Measurements from ENCODE around the gene ZNF710.

The ZNF710 gene

DNA sequence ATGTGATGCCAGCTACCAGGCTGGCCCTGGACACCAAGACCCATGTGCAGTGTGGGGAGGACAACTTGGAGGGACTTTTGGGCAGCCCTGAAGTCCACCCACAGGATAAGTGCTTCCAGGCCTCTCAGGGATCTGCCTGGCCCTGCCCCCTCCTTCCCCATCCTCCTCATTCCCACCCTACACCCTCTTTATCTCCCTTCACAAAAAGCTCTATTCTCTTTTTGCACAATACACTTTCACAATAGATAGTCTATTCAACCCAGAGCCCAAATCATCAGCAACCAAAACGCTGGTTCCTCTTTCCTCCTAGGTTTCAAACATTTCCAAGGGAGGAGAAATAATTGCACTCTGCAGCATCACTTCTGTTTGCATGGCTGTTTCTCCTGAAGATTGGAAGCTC is 7.8 kb upstream of the ZNF710 start:
- in situ Hi-C loops (cut with MboI; ENCODE audit: low sequenced_read_pairs) = no loop called here

GRCh38 chr15:89997079-89997478 is 4.0 kb upstream of the ZNF710 start:
- in situ Hi-C loops (cut with MboI; ENCODE audit: low sequenced_read_pairs) = no loop called here

GRCh38 chr15:89998141-89998661 is 2.9 kb upstream of the ZNF710 start:
- in situ Hi-C loops (cut with MboI; ENCODE audit: low sequenced_read_pairs) = no loop called here

DNA sequence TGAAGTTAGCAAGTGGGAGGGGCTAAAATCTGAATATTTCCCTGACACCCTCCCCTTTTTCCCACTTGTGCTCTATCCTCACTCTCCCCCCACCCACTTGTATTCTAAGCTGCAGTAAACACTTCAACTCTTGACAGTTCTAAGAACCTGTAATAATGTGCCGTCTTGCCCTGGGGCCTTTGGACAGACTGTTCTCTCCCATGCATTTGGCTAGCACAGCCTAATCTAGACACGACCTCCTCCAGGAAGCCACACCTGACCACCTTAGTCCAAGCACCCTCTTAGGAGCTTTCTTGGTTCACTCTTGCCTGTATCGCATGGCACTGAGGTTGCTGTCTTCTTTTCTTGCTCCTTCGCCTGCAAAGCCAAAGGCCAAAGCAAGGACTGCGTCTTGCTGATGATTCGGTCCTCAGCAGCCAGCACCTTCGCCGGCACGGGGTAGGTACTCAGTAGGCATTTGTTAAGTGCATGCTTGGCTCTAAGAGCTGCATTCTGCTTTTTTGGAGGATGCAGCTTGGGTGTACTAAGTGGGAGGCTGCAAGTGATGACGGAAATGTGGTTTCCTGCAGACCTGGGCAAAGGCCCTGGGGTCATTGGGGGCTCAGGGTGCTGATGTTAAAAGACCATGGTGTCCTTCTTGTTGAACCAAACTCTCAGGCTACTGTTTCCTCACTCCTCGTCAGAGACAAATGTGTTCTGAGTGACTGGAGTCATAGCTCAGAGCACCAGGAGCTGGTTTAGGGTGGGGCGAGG is 2.0 kb upstream of the ZNF710 start:
- in situ Hi-C loops (cut with MboI; ENCODE audit: low sequenced_read_pairs) = no loop called here

DNA sequence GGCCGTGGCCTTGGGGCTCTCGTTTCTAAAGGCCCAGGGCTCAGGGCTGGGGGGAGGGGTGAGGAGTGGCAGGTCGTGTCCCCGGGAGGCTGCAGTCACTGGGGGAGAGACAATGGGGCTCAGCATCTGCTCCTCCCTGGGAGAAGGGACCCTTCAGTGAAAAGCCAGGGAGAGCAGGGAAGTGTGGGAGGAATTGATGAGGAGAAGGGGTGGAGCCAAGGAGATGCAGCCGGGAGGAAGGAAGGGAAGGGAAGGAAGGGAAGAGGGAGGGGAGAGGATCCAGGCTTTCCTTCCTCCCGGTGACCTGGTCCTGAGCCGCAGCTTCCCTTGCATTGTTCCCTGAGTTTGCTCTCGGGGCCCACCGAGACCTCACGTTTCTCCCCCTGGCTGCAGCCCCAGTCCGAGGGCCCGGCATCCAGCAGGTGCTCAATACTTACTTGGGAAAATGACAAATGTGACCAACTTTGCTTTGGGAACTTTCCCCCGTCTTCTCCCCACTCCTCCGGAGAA is 1.4 kb upstream of the ZNF710 start:
- in situ Hi-C loops (cut with MboI; ENCODE audit: low sequenced_read_pairs) = no loop called here

- in situ Hi-C loops (cut with MboI; ENCODE audit: low sequenced_read_pairs) = no loop called here
Measured at GRCh38 chr15:90000186-90001001, 730 bp upstream of the ZNF710 start.

DNA sequence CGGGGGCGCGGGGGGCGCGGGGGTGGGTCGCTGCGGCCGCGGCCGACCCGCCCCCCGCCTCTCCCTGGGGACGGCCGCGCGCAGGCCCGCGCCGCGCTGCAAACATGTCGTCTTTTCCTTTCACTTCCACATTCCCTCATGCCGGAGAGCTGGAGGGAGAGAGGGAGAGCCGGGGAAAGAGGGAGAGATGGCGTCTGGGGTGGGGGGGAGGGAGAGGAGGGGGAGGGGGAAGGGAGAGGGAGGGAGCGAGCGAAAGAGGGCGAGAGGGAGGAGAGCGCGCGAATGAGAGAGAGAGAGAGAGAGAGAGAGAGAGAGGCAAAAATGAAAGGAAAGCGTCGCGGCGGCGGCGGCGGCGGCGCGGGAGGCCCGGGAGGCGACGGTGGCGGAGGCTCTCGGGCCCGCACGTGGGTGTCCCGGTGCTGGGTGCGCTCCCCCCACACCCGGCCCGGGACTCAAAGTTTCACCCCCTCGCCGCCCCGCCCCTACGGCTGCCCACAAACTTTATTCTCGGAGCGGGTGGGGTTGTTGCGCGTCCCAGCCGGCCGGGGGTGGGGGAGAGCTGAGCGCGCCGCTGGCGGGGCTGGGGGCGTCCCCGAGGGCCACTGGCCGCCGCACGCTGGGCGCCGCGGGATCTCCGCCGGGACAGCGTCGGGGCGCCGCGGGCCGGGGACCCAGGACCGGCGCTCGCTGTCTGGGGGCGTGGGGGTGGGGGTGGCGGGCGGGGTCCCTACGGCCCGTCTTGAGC is 731 bp downstream of the ZNF710 start:
- in situ Hi-C loops (cut with MboI; ENCODE audit: low sequenced_read_pairs) = no loop called here

DNA sequence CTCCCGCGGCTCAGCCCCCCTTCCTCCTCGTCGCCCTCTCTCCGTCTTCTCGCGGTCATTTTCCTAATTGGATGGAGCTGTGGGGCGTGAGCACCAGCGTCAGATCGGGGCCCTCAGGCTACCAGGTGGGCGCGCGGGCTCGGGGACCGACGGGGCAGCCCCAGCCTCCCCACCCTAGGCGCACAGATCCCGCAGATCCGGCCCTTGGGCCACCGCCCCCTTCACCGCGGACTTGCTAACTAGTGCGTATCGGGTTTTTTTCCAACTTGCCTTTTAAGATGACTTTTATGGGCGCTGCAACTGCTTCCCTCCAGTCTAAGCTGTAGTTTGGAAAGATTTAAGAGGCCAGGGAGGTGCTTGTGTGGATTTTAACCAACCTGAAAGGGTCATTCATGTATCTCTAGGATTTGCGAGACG is 1.3 kb downstream of the ZNF710 start:
- in situ Hi-C loops (cut with MboI; ENCODE audit: low sequenced_read_pairs) = no loop called here

GRCh38 chr15:90003736-90004135 is 2.6 kb downstream of the ZNF710 start:
- in situ Hi-C loops (cut with MboI; ENCODE audit: low sequenced_read_pairs) = no loop called here

DNA sequence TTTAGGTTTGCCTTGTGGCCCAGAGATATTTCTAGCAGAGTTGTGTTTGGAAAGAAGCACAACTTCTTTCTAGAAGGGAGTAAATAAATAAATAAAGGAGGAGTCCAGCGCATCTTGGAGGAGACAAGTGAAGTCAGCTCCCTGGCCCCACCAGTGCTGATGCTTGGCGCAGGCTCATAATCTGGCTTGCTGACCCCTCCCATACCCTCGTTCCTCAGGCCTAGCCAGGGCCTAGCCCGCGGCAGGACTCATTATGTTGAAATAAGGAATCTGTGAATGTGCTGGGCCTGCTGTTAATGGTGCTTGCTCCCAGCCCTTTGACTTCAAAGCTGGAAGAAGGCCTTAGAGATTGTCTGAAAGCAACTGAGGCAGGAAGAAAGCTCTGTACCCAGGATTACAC is 3.1 kb downstream of the ZNF710 start:
- in situ Hi-C loops (cut with MboI; ENCODE audit: low sequenced_read_pairs) = no loop called here

DNA sequence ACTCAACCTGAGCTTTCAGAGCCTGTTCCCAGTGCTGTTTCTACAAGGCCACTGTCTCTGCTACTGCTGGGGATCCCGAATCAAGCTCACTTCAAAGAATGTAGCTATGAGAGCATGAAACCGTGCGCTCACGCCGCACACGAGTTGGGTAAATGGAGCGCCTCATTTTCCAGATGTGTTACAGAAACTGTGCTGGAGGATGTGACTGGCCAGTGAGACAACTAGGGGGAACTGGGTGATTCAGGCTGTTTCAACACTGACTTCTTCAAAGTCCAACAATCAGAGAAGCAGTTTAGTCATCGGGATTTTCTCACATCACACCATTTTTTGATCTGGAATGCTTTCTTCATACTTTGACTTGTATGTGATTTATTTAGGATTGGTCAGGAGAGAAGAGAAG is 3.5 kb downstream of the ZNF710 start:
- in situ Hi-C loops (cut with MboI; ENCODE audit: low sequenced_read_pairs) = no loop called here

- in situ Hi-C loops (cut with MboI; ENCODE audit: low sequenced_read_pairs) = no loop called here
Measured at GRCh38 chr15:90006217-90007075, 5.3 kb downstream of the ZNF710 start.

DNA sequence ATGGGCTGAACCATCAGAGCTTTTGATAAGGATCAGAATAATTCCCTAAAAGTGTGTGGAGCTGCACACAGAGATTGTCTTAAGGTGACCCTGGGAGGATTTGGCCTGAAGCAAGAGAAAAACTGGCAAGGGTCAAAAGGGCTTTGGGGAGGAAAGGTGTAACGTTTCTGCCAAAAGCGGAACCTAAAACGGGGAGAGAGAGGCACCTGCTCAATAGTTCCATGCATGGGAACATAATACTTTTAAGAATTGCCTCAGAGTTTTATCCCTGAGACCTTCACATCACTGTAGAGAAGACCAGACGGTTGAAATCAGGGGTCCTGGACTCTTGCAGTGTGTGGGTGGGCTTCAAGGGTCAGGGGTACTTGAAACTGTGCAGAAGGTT is 5.9 kb downstream of the ZNF710 start:
- in situ Hi-C loops (cut with MboI; ENCODE audit: low sequenced_read_pairs) = no loop called here

- in situ Hi-C loops (cut with MboI; ENCODE audit: low sequenced_read_pairs) = no loop called here
Measured at GRCh38 chr15:90008607-90009006, 7.5 kb downstream of the ZNF710 start.

DNA sequence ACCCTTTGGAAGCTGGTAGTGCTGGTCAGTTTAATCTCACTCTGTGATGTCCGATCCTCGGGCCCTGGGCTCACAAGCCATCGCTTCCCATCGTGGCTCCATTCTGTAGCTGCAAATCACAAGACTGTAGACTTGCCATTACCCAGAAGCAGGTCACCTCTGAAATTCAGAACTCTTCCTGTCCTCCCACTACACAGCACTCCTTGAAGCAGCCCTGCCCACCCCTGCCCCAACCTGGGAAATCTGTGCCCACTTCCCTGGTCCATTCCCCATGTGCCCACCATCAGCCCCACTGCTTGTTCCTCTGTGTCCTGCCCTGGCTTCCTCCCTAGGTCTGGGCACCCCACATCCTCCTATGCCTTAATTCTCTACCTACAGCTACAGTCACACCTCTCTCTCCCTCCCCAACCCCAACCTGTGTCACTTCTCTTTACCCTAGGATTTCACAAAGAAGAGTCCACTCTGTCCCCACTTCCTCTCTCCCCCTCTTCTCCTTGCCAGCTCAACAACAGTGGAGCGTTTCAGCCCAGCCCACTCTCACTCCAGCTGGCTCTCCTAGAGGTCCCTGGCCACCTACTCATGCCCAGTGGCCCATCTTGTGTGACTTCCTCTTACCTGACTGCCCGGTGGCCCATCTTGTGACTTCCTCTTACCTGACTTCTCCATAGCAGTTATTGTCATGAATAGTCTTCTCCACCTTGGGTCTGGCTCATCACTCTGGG is 8.3 kb downstream of the ZNF710 start:
- in situ Hi-C loops (cut with MboI; ENCODE audit: low sequenced_read_pairs) = no loop called here

DNA sequence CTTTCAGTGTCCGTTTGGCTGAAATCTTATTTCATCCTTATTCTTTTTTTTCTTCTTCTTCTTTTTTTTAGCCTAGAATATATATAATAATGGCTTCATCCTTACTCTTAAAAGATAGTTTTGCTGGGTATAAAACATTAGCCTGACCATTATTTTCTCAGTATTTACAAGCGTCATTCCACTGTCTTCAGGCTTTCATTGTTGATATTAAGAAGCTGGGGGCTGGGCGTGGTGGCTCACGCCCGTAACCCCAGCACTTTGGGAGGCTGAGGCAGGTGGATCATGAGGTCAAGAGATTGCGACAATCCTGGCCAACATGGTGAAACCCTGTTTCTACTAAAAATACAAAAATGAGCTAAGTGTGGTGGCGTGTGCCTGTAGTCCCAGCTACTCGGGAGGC is 10.6 kb downstream of the ZNF710 start:
- in situ Hi-C loops (cut with MboI; ENCODE audit: low sequenced_read_pairs) = no loop called here

GRCh38 chr15:90013503-90013937 is 12.4 kb downstream of the ZNF710 start:
- in situ Hi-C loops (cut with MboI; ENCODE audit: low sequenced_read_pairs) = no loop called here

DNA sequence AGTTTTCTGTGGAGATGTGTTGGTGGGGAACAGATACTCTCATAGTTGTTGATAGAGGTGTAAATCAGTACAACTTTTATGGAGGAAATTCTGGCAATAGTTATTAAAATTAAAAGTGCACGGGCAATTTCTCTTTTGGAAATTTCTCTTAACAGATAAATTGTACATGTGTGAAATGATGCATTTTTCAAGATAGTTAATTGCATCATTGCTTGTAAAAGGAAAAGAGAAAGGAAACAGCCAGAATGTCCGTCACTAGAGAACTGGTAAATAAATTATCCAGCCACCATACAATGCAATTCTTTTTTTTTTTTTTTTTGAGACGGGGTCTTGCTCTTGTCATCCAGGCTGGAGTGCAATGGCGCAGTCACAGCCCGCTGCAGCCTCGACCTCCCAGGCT is 14.2 kb downstream of the ZNF710 start:
- in situ Hi-C loops (cut with MboI; ENCODE audit: low sequenced_read_pairs) = no loop called here

- in situ Hi-C loops (cut with MboI; ENCODE audit: low sequenced_read_pairs) = no loop called here
Measured at GRCh38 chr15:90015749-90016148, 14.6 kb downstream of the ZNF710 start.

DNA sequence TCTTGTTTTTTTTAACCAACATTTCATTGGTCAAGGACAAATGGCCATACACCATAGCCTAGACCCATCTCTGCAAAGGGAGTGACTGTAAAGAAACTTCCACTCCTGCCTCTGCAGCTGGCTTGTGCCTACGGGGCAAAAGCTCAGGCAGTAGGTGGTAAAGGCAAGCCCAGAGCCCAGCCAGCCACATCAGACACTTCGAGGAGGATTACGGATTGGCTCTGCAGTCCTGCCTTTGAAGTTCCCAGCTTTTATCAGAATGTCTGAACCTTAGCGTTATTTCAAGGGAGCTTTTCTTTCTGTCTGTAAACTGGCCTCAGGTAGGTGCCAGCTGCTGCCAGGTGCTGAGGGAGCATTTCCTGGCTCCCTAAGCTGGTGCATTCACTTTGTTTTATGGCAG is 15.6 kb downstream of the ZNF710 start:
- in situ Hi-C loops (cut with MboI; ENCODE audit: low sequenced_read_pairs) = no loop called here

Data from HL-60/S4 treated with phorbol 12-myristate 13-acetate at 8.2 ng/mL for 4 days and 3 days (cell line).